Measurements from ENCODE around the gene RBBP4.

The RBBP4 gene

GRCh38 chr1:32681999-32682398 lies 31.0 kb downstream of the RBBP4 start:
- Histone ChIP-seq H3K4me3 (ENCODE audit: low read depth, low read length) (no peak overlapping the region), H3K9me3 (ENCODE audit: control insufficient read depth, insufficient read depth, low read depth, low read length) (no peaks in the 10 kb centered on the region), H3K27ac (ENCODE audit: extremely low read depth, low read depth, low read length) (no peak overlapping the region), H3K4me1 (ENCODE audit: control insufficient read depth, insufficient read depth, low read length) (no peaks in the 10 kb centered on the region), H3K36me3 (ENCODE audit: control insufficient read depth in 2 of 2, insufficient read depth in 1 of 2, low read length in 2 of 2) (peaks cover 43 to 96% of the 10 kb centered on the region in 2 experiments)
- POLR2A ChIA-PET, result no interaction called here
- no peak for TF ChIP-seq MEIS1 (CRISPR knock-in tag; IDR thresholded peaks at IDR 0.05; ENCODE audit: borderline replicate concordance)
- TF ChIP-seq ZNF37A (tag by site-specific recombination; IDR thresholded peaks at IDR 0.05), result no peak
- TF ChIP-seq ZSCAN23 (tag by site-specific recombination; IDR thresholded peaks at IDR 0.05), result no peak
- no peak for TF ChIP-seq ZSCAN30 (tag by site-specific recombination; IDR thresholded peaks at IDR 0.05)
- no peak for TF ChIP-seq ZBTB20 (tag by site-specific recombination; IDR thresholded peaks at IDR 0.05)
- TF ChIP-seq ZBTB26 (tag by site-specific recombination; optimal IDR thresholded peaks at IDR 0.05), result no peak
- no peak for TF ChIP-seq ZSCAN16 (tag by site-specific recombination; IDR thresholded peaks at IDR 0.05)
- TF ChIP-seq ZNF292 (tag by site-specific recombination; IDR thresholded peaks at IDR 0.05; ENCODE audit: borderline replicate concordance, low read depth), result no peak
- no peak for TF ChIP-seq ZNF211 (tag by site-specific recombination; IDR thresholded peaks at IDR 0.05; ENCODE audit: low read depth)
- TF ChIP-seq ZSCAN18 (tag by site-specific recombination; IDR thresholded peaks at IDR 0.05), result no peak
- TF ChIP-seq ZXDB (tag by site-specific recombination; IDR thresholded peaks at IDR 0.05), result no peak
- TF ChIP-seq ZNF169 (tag by site-specific recombination; IDR thresholded peaks at IDR 0.05), result no peak
- TF ChIP-seq ZNF585B (tag by site-specific recombination; IDR thresholded peaks at IDR 0.05), result no peak
- TF ChIP-seq ZNF629 (tag by site-specific recombination; IDR thresholded peaks at IDR 0.05), result no peak
- TF ChIP-seq MYNN (tag by site-specific recombination; IDR thresholded peaks at IDR 0.05; ENCODE audit: borderline replicate concordance), result no peak
- TF ChIP-seq MZF1 (tag by site-specific recombination; IDR thresholded peaks at IDR 0.05; ENCODE audit: borderline replicate concordance), result no peak
- CTCF ChIA-PET, result no interaction called here

GRCh38 chr1:32683397-32683796 lies 32.4 kb downstream of the RBBP4 start:
- Histone ChIP-seq H3K4me3 (ENCODE audit: low read depth, low read length) (no peak overlapping the region), H3K4me1 (ENCODE audit: control insufficient read depth, insufficient read depth, low read length) (no peaks in the 10 kb centered on the region), H3K27ac (ENCODE audit: extremely low read depth, low read depth, low read length) (no peak overlapping the region), H3K36me3 (ENCODE audit: control insufficient read depth in 2 of 2, insufficient read depth in 1 of 2, low read length in 2 of 2) (peaks cover 34 to 84% of the 10 kb centered on the region in 2 experiments), H3K9me3 (ENCODE audit: control insufficient read depth, insufficient read depth, low read depth, low read length) (no peaks in the 10 kb centered on the region)
- ChIA-PET CTCF (no interaction called here), POLR2A (no interaction called here)
- TF ChIP-seq ZNF202 (tag by site-specific recombination; IDR thresholded peaks at IDR 0.05; ENCODE audit: borderline replicate concordance), result no peak
- TF ChIP-seq KLF10 (tag by site-specific recombination; IDR thresholded peaks at IDR 0.05), result no peak
- no peak for TF ChIP-seq ZNF624 (tag by site-specific recombination; IDR thresholded peaks at IDR 0.05)
- TF ChIP-seq GLIS2 (tag by site-specific recombination; IDR thresholded peaks at IDR 0.05), result no peak
- no peak for TF ChIP-seq ZNF629 (tag by site-specific recombination; IDR thresholded peaks at IDR 0.05)
- TF ChIP-seq PATZ1 (tag by site-specific recombination; IDR thresholded peaks at IDR 0.05), result no peak
- TF ChIP-seq ZBTB7A (tag by site-specific recombination; IDR thresholded peaks at IDR 0.05; ENCODE audit: low read depth), result no peak

All from HEK293 (cell line).